K562 (cell line): ENCODE results near the gene ACTR1B. TPM values are rescaled to one million over a fixed set of nuclear protein-coding genes. Genes with fewer than 3 reads are reported as not detected.

Experiments
- CCAR2 ChIP-seq: fragments of 200-400 bp; formaldehyde crosslinking; IDR thresholded peaks from 2 replicates; pipeline ENCODE4 v1.6.1; 2017; ENCODE audit warnings: mild to moderate bottlenecking, low read depth, low read length
- CCNT2 ChIP-seq: IDR thresholded peaks from 2 replicates; pipeline ENCODE4 v1.6.1; 2011; ENCODE audit warnings: borderline replicate concordance, low read depth, mild to moderate bottlenecking, moderate library complexity, mixed read lengths, low read length; ENCODE audit not compliant: insufficient read length; ENCODE audit errors: extremely low read depth
- CEBPG ChIP-seq, 3 experiments: fragments of 200-800 bp in 1 of 3; sonication (Bioruptor generic) in 1 of 3; sonication (generic) in 1 of 3; formaldehyde crosslinking in 1 of 3; IDR thresholded peaks in 2 of 3; conservative IDR thresholded peaks in 1 of 3; 2 replicates each; pipeline versions ENCODE4 v1.6.1 to v1.8.0; 2016 to 2022; ENCODE audit warnings: missing compliant biosample characterization in 2 of 3, missing genetic modification characterization in 2 of 3, mild to moderate bottlenecking in 1 of 3, missing genetic modification reagents in 1 of 3
- FOSL1 ChIP-seq: fragments of 200-800 bp; sonication (Bioruptor generic); conservative IDR thresholded peaks from 2 replicates; pipeline ENCODE4 v1.6.1; 2016; ENCODE audit warnings: missing genetic modification characterization, missing compliant biosample characterization
- NCOA2 ChIP-seq, 2 experiments: fragments of 450-650 bp; IDR thresholded peaks; 2 replicates each; pipeline ENCODE4 v1.6.1; 2018; ENCODE audit warnings: mild to moderate bottlenecking in 2 of 2, moderate library complexity in 1 of 2; ENCODE audit not compliant: partially characterized antibody in 2 of 2
- NONO ChIP-seq, 2 experiments: fragments of 200-400 bp in 1 of 2; fragments of 450-650 bp in 1 of 2; formaldehyde crosslinking in 1 of 2; IDR thresholded peaks; 2 replicates each; pipeline ENCODE4 v1.6.1; 2017; ENCODE audit warnings: low read depth in 2 of 2, mild to moderate bottlenecking in 2 of 2, moderate library complexity in 2 of 2, low read length in 1 of 2
- SETDB1 ChIP-seq: IDR thresholded peaks from one replicate; pipeline ENCODE4 v1.6.1; 2012; ENCODE audit warnings: low read length, control low read depth, inconsistent platforms
- ZNF12 ChIP-seq: sonication (generic); formaldehyde crosslinking; IDR thresholded peaks from 2 replicates; pipeline ENCODE4 v1.4.0; 2020; ENCODE audit warnings: mild to moderate bottlenecking, missing genetic modification reagents
- ZNF212 ChIP-seq: fragments of 450-650 bp; formaldehyde crosslinking; IDR thresholded peaks from 2 replicates; pipeline ENCODE4 v1.4.0; 2020; ENCODE audit warnings: mild to moderate bottlenecking
- ZNF232 ChIP-seq: sonication (generic); formaldehyde crosslinking; IDR thresholded peaks from 2 replicates; pipeline ENCODE4 v1.8.0; 2022; ENCODE audit warnings: mild to moderate bottlenecking, missing genetic modification reagents
- ZNF384 ChIP-seq: IDR thresholded peaks from 2 replicates; pipeline ENCODE4 v1.6.1; 2012; ENCODE audit warnings: low read depth, low read length, improper control_type of control experiment
- ZNF589 ChIP-seq: fragments of 200-800 bp; sonication (Bioruptor generic); IDR thresholded peaks from 2 replicates; pipeline ENCODE4 v1.6.1; 2016; ENCODE audit warnings: low read depth, missing genetic modification characterization, missing compliant biosample characterization
- polyA plus RNA-seq, 8 experiments: library from polyadenylated mRNA; depleted of rRNA in 4 of 8; stranded (reverse) in 5 of 8; unstranded in 3 of 8; fragments of >200 nt; fragmentation: Nextera tagmentation in 2 of 8; fragmentation: Illumina TruSeq in 1 of 8; extraction: Ambion mirVana in 2 of 8; extraction: Trizol in 1 of 8; gene quantifications; 2 replicates each; pipeline versions ENCODE4 v1.2.1 to v1.2.3, GENCODE V29; 2011 to 2014; ENCODE audit warnings: inconsistent platforms in 1 of 8, missing spikeins in 1 of 8
- total RNA-seq, 7 experiments: library from RNA; depleted of rRNA in 6 of 7; stranded (reverse); fragments of >200 nt in 6 of 7; fragmentation: Illumina TruSeq in 2 of 7; extraction: Trizol in 2 of 7; gene quantifications; 2 replicates each; pipeline versions ENCODE4 v1.2.1 to v1.2.3, GENCODE V29; 2011 to 2021; ENCODE audit warnings: low replicate concordance in 1 of 7
- TF ChIP-seq, protein P1 (sequence below): sonication (generic); formaldehyde crosslinking; IDR thresholded peaks from 2 replicates; pipeline ENCODE4 v1.8.1; 2023; ENCODE audit warnings: missing genetic modification reagents, mild to moderate bottlenecking, borderline replicate concordance
- TF ChIP-seq, protein P2 (sequence below), 2 experiments: fragments of 250-450 bp in 1 of 2; fragments of 450-650 bp in 1 of 2; sonication (Bioruptor Pico) in 1 of 2; IDR thresholded peaks; 2 replicates each; pipeline versions ENCODE4 v1.6.1 to v1.8.0; 2016 to 2021; ENCODE audit warnings: mild to moderate bottlenecking in 2 of 2, moderate library complexity in 2 of 2, missing compliant biosample characterization in 1 of 2, missing genetic modification characterization in 1 of 2
- TF ChIP-seq, protein P3 (sequence below): conservative IDR thresholded peaks from 2 replicates; pipeline ENCODE4 v1.6.1; 2011; ENCODE audit warnings: low read depth, mild to moderate bottlenecking, low read length; ENCODE audit not compliant: control insufficient read depth
- TF ChIP-seq, protein P4 (sequence below): fragments of 250-450 bp; sonication (Bioruptor Pico); IDR thresholded peaks from 2 replicates; pipeline ENCODE4 v1.8.0; 2021; ENCODE audit warnings: moderate library complexity, mild to moderate bottlenecking, inconsistent platforms

ACTR1B gene
- total and polyA plus RNA-seq, 9 of the 15 experiments (the other 6 are each of a cell fraction or from before 2014, with no cell fraction given), result 0.49 to 42.3 (median 22.5) TPM

DNA sequence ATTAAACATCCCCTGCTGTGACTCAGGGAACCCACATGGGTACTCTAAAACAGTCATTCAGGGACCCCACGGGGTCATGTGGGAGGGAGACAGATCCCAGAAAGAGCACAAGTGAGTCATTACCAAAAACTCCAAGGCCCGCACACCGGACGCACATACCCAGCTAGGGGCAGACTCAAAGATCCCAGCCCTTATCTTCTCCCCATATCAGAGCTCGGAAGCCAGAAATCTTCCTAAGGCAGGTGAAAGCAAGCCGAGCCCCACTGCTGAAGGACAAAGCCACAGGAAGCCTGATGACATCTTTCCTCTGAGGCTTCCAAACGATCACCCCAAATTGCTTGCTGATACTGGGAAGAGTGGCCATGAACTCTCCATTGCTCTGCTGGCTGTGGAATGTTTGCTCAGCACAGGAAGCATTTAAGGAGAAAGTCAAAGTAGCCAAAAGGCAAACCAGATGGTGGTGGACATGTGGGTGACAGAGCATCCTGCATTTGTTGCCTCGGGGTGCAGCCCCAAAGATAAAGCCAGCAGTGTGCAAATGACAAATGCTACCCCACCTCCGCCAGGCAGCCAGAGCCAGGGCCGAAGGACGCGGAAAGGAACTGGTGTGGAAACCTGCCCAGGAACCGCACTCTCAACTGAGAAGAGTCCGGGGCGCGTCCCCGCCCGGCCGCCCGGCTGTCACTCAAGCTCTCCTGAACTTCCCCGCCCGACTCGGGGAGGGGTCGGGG is 784 bp downstream of the ACTR1B start (continued):
- TF ChIP-seq FOSL1 (tag) (peak; percentile 88), ZNF384 (no peak), ZNF12 (no peak), CCNT2 (no peak), SETDB1 (no peak), ZNF232 (CRISPR knock-in tag) (no peak), ZNF212 (CRISPR knock-in tag) (no peak), CCAR2 (no peak), NONO (IDR thresholded peaks at IDR 0.05; ENCODE audit: low read depth in 2 of 2, low read length in 1 of 2) (no peak), NCOA2 (IDR thresholded peaks at IDR 0.05; ENCODE audit: partially characterized antibody in 2 of 2) (no peak), CEBPG (CRISPR knock-in tag; IDR thresholded peaks at IDR 0.05) (no peak), CEBPG (tag; conservative IDR thresholded peaks at IDR 0.05 in 1 of 2, IDR thresholded peaks at IDR 0.05 in 1 of 2) (no peak), ZNF589 (0 out of 2 replicates have a peak, but pooled peaks have one; percentile 64)
- TF ChIP-seq, protein P1, sequence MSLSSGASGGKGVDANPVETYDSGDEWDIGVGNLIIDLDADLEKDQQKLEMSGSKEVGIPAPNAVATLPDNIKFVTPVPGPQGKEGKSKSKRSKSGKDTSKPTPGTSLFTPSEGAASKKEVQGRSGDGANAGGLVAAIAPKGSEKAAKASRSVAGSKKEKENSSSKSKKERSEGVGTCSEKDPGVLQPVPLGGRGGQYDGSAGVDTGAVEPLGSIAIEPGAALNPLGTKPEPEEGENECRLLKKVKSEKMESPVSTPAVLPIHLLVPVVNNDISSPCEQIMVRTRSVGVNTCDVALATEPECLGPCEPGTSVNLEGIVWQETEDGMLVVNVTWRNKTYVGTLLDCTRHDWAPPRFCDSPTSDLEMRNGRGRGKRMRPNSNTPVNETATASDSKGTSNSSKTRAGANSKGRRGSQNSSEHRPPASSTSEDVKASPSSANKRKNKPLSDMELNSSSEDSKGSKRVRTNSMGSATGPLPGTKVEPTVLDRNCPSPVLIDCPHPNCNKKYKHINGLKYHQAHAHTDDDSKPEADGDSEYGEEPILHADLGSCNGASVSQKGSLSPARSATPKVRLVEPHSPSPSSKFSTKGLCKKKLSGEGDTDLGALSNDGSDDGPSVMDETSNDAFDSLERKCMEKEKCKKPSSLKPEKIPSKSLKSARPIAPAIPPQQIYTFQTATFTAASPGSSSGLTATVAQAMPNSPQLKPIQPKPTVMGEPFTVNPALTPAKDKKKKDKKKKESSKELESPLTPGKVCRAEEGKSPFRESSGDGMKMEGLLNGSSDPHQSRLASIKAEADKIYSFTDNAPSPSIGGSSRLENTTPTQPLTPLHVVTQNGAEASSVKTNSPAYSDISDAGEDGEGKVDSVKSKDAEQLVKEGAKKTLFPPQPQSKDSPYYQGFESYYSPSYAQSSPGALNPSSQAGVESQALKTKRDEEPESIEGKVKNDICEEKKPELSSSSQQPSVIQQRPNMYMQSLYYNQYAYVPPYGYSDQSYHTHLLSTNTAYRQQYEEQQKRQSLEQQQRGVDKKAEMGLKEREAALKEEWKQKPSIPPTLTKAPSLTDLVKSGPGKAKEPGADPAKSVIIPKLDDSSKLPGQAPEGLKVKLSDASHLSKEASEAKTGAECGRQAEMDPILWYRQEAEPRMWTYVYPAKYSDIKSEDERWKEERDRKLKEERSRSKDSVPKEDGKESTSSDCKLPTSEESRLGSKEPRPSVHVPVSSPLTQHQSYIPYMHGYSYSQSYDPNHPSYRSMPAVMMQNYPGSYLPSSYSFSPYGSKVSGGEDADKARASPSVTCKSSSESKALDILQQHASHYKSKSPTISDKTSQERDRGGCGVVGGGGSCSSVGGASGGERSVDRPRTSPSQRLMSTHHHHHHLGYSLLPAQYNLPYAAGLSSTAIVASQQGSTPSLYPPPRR (CRISPR knock-in tag), result no peak
- TF ChIP-seq, protein P2, sequence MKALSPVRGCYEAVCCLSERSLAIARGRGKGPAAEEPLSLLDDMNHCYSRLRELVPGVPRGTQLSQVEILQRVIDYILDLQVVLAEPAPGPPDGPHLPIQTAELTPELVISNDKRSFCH (CRISPR knock-in tag; IDR thresholded peaks at IDR 0.05), result no peak
- TF ChIP-seq, protein P2 (tag; IDR thresholded peaks at IDR 0.05), result no peak
- TF ChIP-seq, protein P3, sequence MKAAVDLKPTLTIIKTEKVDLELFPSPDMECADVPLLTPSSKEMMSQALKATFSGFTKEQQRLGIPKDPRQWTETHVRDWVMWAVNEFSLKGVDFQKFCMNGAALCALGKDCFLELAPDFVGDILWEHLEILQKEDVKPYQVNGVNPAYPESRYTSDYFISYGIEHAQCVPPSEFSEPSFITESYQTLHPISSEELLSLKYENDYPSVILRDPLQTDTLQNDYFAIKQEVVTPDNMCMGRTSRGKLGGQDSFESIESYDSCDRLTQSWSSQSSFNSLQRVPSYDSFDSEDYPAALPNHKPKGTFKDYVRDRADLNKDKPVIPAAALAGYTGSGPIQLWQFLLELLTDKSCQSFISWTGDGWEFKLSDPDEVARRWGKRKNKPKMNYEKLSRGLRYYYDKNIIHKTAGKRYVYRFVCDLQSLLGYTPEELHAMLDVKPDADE, result 0 out of 2 replicates have a peak, but pooled peaks have one; percentile 61
- TF ChIP-seq, protein P4, sequence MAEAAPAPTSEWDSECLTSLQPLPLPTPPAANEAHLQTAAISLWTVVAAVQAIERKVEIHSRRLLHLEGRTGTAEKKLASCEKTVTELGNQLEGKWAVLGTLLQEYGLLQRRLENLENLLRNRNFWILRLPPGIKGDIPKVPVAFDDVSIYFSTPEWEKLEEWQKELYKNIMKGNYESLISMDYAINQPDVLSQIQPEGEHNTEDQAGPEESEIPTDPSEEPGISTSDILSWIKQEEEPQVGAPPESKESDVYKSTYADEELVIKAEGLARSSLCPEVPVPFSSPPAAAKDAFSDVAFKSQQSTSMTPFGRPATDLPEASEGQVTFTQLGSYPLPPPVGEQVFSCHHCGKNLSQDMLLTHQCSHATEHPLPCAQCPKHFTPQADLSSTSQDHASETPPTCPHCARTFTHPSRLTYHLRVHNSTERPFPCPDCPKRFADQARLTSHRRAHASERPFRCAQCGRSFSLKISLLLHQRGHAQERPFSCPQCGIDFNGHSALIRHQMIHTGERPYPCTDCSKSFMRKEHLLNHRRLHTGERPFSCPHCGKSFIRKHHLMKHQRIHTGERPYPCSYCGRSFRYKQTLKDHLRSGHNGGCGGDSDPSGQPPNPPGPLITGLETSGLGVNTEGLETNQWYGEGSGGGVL (CRISPR knock-in tag), result no peak
